IMR-90 (cell line): Measurements from ENCODE around the gene TBXAS1. TPM values are rescaled to one million over a fixed set of nuclear protein-coding genes. Genes with fewer than 3 reads are reported as not detected.

Source experiments
- ATAC-seq: fragments of 200-7000 bp; cut with Tn5 transposase; 2 replicates; pipeline ENCODE4 v1.9.1; 2020; ENCODE audit warnings: low read depth, mild to moderate bottlenecking, moderate library complexity
- BruUV-seq: library from RNA; stranded (reverse); fragments of 400-500 nt; replicated peaks from 2 replicates; lab custom pipeline; 2021; lab: Mats Ljungman, UMichigan
- CTCF ChIA-PET: fragments of 300-600 bp; formaldehyde crosslinking; extraction: SDS; loops from one replicate; lab custom pipeline; 2021; ENCODE audit warnings: antibody characterized with exemption; lab: Yijun Ruan, JAX
- POLR2A ChIA-PET: fragments of 300-600 bp; sonication (Branson Sonifier 250); formaldehyde crosslinking; loops from one replicate; lab custom pipeline; 2022; ENCODE audit warnings: antibody characterized with exemption; ENCODE audit not compliant: unreplicated experiment; lab: Charles Lee
- DNase-seq: peaks from one replicate; pipeline ENCODE4 v3.0.0; 2013
- H2AFZ ChIP-seq: replicated peaks from 2 replicates; pipeline ENCODE3; 2013; ENCODE audit warnings: low read length, mild to moderate bottlenecking; ENCODE audit not compliant: poor library complexity
- H2AK5ac ChIP-seq: 2 replicates; pipeline ENCODE4 v1.6.1; 2013; ENCODE audit warnings: low read depth, low read length, inconsistent platforms
- H2AK9ac ChIP-seq: replicated peaks from 2 replicates; pipeline ENCODE3; 2013; ENCODE audit warnings: mild to moderate bottlenecking, low read depth, low read length, moderate library complexity; ENCODE audit not compliant: poor library complexity
- H2BK120ac ChIP-seq: 2 replicates; pipeline ENCODE4 v1.6.1; 2013; ENCODE audit warnings: low read depth, low read length, inconsistent platforms
- H2BK15ac ChIP-seq: 3 replicates; pipeline ENCODE4 v1.6.1; 2013; ENCODE audit warnings: low read depth, low read length, inconsistent platforms
- H2BK20ac ChIP-seq: 2 replicates; pipeline ENCODE4 v1.6.1; 2013; ENCODE audit warnings: low read depth, mild to moderate bottlenecking, inconsistent platforms, low read length, moderate library complexity
- H2BK5ac ChIP-seq: 2 replicates; pipeline ENCODE4 v1.6.1; 2013; ENCODE audit warnings: mild to moderate bottlenecking, low read depth, low read length, inconsistent platforms; ENCODE audit not compliant: poor library complexity, severe bottlenecking
- H3K14ac ChIP-seq: replicated peaks from 2 replicates; pipeline ENCODE4 v1.6.1; 2013; ENCODE audit warnings: low read depth, low read length, inconsistent platforms
- H3K18ac ChIP-seq: 2 replicates; pipeline ENCODE4 v1.6.1; 2013; ENCODE audit warnings: low read depth, low read length, control low read depth
- H3K23ac ChIP-seq: 2 replicates; pipeline ENCODE4 v1.6.1; 2013; ENCODE audit warnings: low read depth, low read length, inconsistent platforms
- H3K27ac ChIP-seq: 2 replicates; pipeline ENCODE4 v1.5.1; 2013; ENCODE audit warnings: mild to moderate bottlenecking, control low read depth, low read length; ENCODE audit not compliant: insufficient read depth
- H3K27me3 ChIP-seq: 2 replicates; pipeline ENCODE4 v1.6.1; 2013; ENCODE audit warnings: low read length; ENCODE audit not compliant: control insufficient read depth, insufficient read depth
- H3K36me3 ChIP-seq: 2 replicates; pipeline ENCODE4 v1.6.1; 2013; ENCODE audit warnings: low read length, mixed read lengths; ENCODE audit not compliant: control insufficient read depth, insufficient read depth
- H3K4ac ChIP-seq: 2 replicates; pipeline ENCODE4 v1.6.1; 2013; ENCODE audit warnings: low read depth, low read length, inconsistent platforms
- H3K4me1 ChIP-seq: 2 replicates; pipeline ENCODE4 v1.6.1; 2013; ENCODE audit warnings: low read length, mixed read lengths; ENCODE audit not compliant: control insufficient read depth, insufficient read depth
- H3K4me2 ChIP-seq: 2 replicates; pipeline ENCODE4 v1.6.1; 2013; ENCODE audit warnings: low read depth, mild to moderate bottlenecking, control low read depth, low read length, moderate library complexity
- H3K4me3 ChIP-seq: 2 replicates; pipeline ENCODE4 v1.5.1; 2013; ENCODE audit warnings: low read depth, mild to moderate bottlenecking, control low read depth, low read length, moderate library complexity; ENCODE audit not compliant: insufficient read depth
- H3K56ac ChIP-seq: 2 replicates; pipeline ENCODE4 v1.6.1; 2013; ENCODE audit warnings: low read length, inconsistent platforms; ENCODE audit not compliant: insufficient read depth; ENCODE audit errors: extremely low read depth
- H3K79me1 ChIP-seq, 2 experiments: 2 replicates each; pipeline ENCODE4 v1.6.1; 2013; ENCODE audit warnings: low read length in 2 of 2, inconsistent platforms in 1 of 2, low read depth in 1 of 2
- H3K9ac ChIP-seq: 2 replicates; pipeline ENCODE4 v1.6.1; 2013; ENCODE audit warnings: low read depth, low read length, control low read depth
- H3K9me1 ChIP-seq: 2 replicates; pipeline ENCODE4 v1.6.1; 2013; ENCODE audit warnings: low read length, inconsistent platforms; ENCODE audit not compliant: insufficient read depth
- H3K9me3 ChIP-seq: 2 replicates; pipeline ENCODE4 v1.6.1; 2013; ENCODE audit warnings: low read length; ENCODE audit not compliant: control insufficient read depth, insufficient read depth
- H4K20me1 ChIP-seq: 2 replicates; pipeline ENCODE4 v1.6.1; 2013; ENCODE audit warnings: low read length, inconsistent platforms; ENCODE audit not compliant: insufficient read depth
- H4K5ac ChIP-seq: 2 replicates; pipeline ENCODE4 v1.6.1; 2013; ENCODE audit warnings: mild to moderate bottlenecking, low read depth, low read length, control low read depth
- H4K8ac ChIP-seq, 2 experiments: 2 replicates each; pipeline ENCODE4 v1.6.1; 2013; ENCODE audit warnings: low read depth in 2 of 2, low read length in 2 of 2, control low read depth in 1 of 2, inconsistent platforms in 1 of 2
- H4K91ac ChIP-seq: 2 replicates; pipeline ENCODE4 v1.6.1; 2013; ENCODE audit warnings: low read depth, low read length, inconsistent platforms; ENCODE audit not compliant: insufficient read depth
- BHLHE40 ChIP-seq: fragments of 150-350 bp; IDR thresholded peaks from 2 replicates; pipeline ENCODE4 v1.6.1; 2016; ENCODE audit warnings: mild to moderate bottlenecking, low read depth, low read length
- CEBPB ChIP-seq: IDR thresholded peaks from 2 replicates; pipeline ENCODE4 v1.6.1; 2012; ENCODE audit warnings: low read depth, low read length, improper control_type of control experiment
- WGBS, 2 experiments: methylation state at CpG; one replicate each; pipeline versions ENCODE4 v1.1.5 to v1.1.7; 2013; ENCODE audit warnings: missing lambda C conversion rate in 2 of 2; ENCODE audit not compliant: insufficient read length in 1 of 2; ENCODE audit errors: extremely low coverage in 2 of 2; 5-methylcytosine and 5-hydroxymethylcytosine counted together
- dilution Hi-C: fragments of 300-500 bp; cut with HindIII; formaldehyde crosslinking; loops from one replicate; pipeline ENCODE4 v1.14.3; 2018; ENCODE audit warnings: low sequenced_read_pairs; ENCODE audit not compliant: unreplicated experiment
- in situ Hi-C: fragments of 300-500 bp; cut with MboI; formaldehyde crosslinking; loops from 3 replicates; pipeline ENCODE4 v1.14.3; 2019; ENCODE audit warnings: low sequenced_read_pairs, inconsistent platforms, mixed read lengths
- intact Hi-C: fragments of 100-400 bp; cut with micrococcal nuclease; formaldehyde crosslinking; loops from 2 replicates; pipeline ENCODE4 v1.10.0; 2022
- polyA plus RNA-seq, 3 experiments: library from polyadenylated mRNA; depleted of rRNA; stranded (reverse); fragments of >200 nt; gene quantifications; 2 replicates each; pipeline ENCODE4 v1.2.3, GENCODE V29; 2012; ENCODE audit warnings: low replicate concordance in 1 of 3
- total RNA-seq: library from RNA; depleted of rRNA; stranded (reverse); fragments of >200 nt; gene quantifications from 2 replicates; pipeline ENCODE4 v1.2.3, GENCODE V29; 2012

Gene TBXAS1
- total and polyA plus RNA-seq, 2 of the 4 experiments (the other 2 are of a cell fraction) = 5.9 to 10.8 TPM

DNA sequence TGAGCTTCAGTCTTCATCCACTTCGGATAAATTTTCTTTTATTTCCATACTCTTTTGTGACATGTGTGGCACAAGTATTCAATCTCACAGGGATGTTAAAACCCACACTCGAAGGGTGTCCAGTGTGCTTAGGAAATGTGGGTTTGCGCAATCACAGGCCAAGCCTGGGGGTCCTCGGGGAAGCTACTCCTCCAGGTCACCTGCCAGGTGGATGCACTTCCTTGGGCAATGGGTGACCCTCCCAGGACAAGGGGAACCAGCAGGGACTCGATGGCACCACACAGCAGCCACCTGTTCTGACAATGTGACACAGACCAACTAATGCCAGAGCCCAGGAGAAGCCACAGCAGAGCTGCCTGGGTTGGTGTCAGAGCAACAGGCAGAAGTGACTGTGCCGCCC, 194.7 kb downstream of the TBXAS1 start:
- Histone ChIP-seq H2BK20ac (no peak overlapping the region), H2AK9ac (no peak overlapping the region), H3K27me3 (no peaks in the 10 kb centered on the region; the same call in 1 of the 2 replicates), H3K18ac (no peak overlapping the region), H3K4me2 (no peak overlapping the region), H2BK120ac (no peak overlapping the region), H3K79me1 (no peaks in the 10 kb centered on the region), H4K91ac (no peak overlapping the region), H2AFZ (no peak overlapping the region), H3K56ac (no peak overlapping the region), H2AK5ac (no peak overlapping the region), H3K36me3 (peaks cover 14% of the 10 kb centered on the region), H4K8ac (no peak overlapping the region), H3K9ac (no peak overlapping the region), H2BK5ac (no peak overlapping the region), H4K20me1 (no peaks in the 10 kb centered on the region), H2BK15ac (no peak overlapping the region), H3K9me1 (peaks cover 12% of the 10 kb centered on the region), H3K4ac (no peak overlapping the region), H3K23ac (no peak overlapping the region), H3K27ac (no peak overlapping the region), H3K4me1 (no peaks in the 10 kb centered on the region), H3K4me3 (no peak overlapping the region), H3K14ac (no peak overlapping the region), H4K5ac (no peak overlapping the region), H3K9me3 (no peaks in the 10 kb centered on the region)
- ChIA-PET CTCF (no interaction called here), POLR2A (no interaction called here)
- no peak for ATAC-seq
- intact Hi-C loops (no loop called here), dilution Hi-C loops (no loop called here), in situ Hi-C loops (no loop called here)
- WGBS, 2 experiments = 100% methylated on average over 2 of the region's 6 CpGs; no CpG with 5 or more reads in 1 of the 2 experiments
- no TSS peak for BruUV-seq
- DNase-seq = no peak
- no peak for TF ChIP-seq BHLHE40
- TF ChIP-seq CEBPB = peak; percentile 75
